Glutamatergic neuron (in vitro differentiated cells): ENCODE measurements around the gene LDLRAD4. TPM values are rescaled to one million over a fixed set of nuclear protein-coding genes. Genes with fewer than 3 reads are reported as not detected.

Experiments
- DNase-seq: peaks from one replicate; pipeline ENCODE4 v3.0.0; 2022
- H3K27ac Mint-ChIP-seq: one replicate; pipeline ENCODE4 v1.8.0; 2020; ENCODE audit warnings: mild to moderate bottlenecking, mixed read lengths, inconsistent platforms; ENCODE audit not compliant: unreplicated experiment
- H3K27me3 Mint-ChIP-seq: one replicate; pipeline ENCODE4 v1.8.0; 2020; ENCODE audit warnings: mild to moderate bottlenecking, moderate library complexity, mixed read lengths, inconsistent platforms; ENCODE audit not compliant: unreplicated experiment
- H3K36me3 Mint-ChIP-seq: one replicate; pipeline ENCODE4 v1.8.0; 2020; ENCODE audit warnings: mild to moderate bottlenecking, mixed read lengths, inconsistent platforms; ENCODE audit not compliant: unreplicated experiment
- H3K4me1 Mint-ChIP-seq: one replicate; pipeline ENCODE4 v1.8.0; 2020; ENCODE audit warnings: mild to moderate bottlenecking, low read depth, mixed read lengths, inconsistent platforms; ENCODE audit not compliant: unreplicated experiment
- H3K4me3 Mint-ChIP-seq: one replicate; pipeline ENCODE4 v1.8.0; 2020; ENCODE audit warnings: mild to moderate bottlenecking, mixed read lengths, inconsistent platforms; ENCODE audit not compliant: unreplicated experiment
- H3K9me3 Mint-ChIP-seq: one replicate; pipeline ENCODE4 v1.8.0; 2020; ENCODE audit warnings: mild to moderate bottlenecking, moderate library complexity, mixed read lengths, inconsistent platforms; ENCODE audit not compliant: unreplicated experiment
- CTCF ChIP-seq: fragments of 200-600 bp; sonication (generic); IDR thresholded peaks from one replicate; pipeline ENCODE4 v1.5.0; 2021; ENCODE audit not compliant: partially characterized antibody, unreplicated experiment
- total RNA-seq: library from RNA; stranded (reverse); fragmentation: NEBNext Ultra II Directional; extraction: Animal tissue kit (Norgen Biotek cat#: 25700); gene quantifications from one replicate; pipeline ENCODE4 v1.2.1, GENCODE V29; 2021; ENCODE audit not compliant: unreplicated experiment

LDLRAD4 gene
- total RNA-seq, 1 donor from 2014 or later, result 0.29 TPM

GRCh38 chr18:13624563-13625237, 406.1 kb downstream of the LDLRAD4 start:
- no peak for TF ChIP-seq CTCF
- no peak overlapping the region for H3K27ac Mint-ChIP-seq
- H3K9me3 Mint-ChIP-seq, result peaks cover 3% of the 10 kb centered on the region
- no peak for DNase-seq
- H3K4me3 Mint-ChIP-seq, result no peak overlapping the region
- H3K27me3 Mint-ChIP-seq, result peaks cover 15% of the 10 kb centered on the region
- peaks cover 2% of the 10 kb centered on the region for H3K4me1 Mint-ChIP-seq
- no peaks in the 10 kb centered on the region for H3K36me3 Mint-ChIP-seq

GRCh38 chr18:13625355-13625754, 406.8 kb downstream of the LDLRAD4 start:
- Mint-ChIP-seq H3K27me3 (peaks cover 13% of the 10 kb centered on the region), H3K27ac (no peak overlapping the region), H3K36me3 (no peaks in the 10 kb centered on the region), H3K9me3 (peaks cover 3% of the 10 kb centered on the region), H3K4me1 (peaks cover 7% of the 10 kb centered on the region), H3K4me3 (no peak overlapping the region)
- no peak for TF ChIP-seq CTCF
- DNase-seq, result no peak

- TF ChIP-seq CTCF, result no peak
- no peak overlapping the region for H3K4me3 Mint-ChIP-seq
- no peak for DNase-seq
- no peak overlapping the region for H3K27ac Mint-ChIP-seq
- peaks cover 7% of the 10 kb centered on the region for H3K4me1 Mint-ChIP-seq
- H3K9me3 Mint-ChIP-seq, result peaks cover 3% of the 10 kb centered on the region
- H3K27me3 Mint-ChIP-seq, result peaks cover 10% of the 10 kb centered on the region
- no peaks in the 10 kb centered on the region for H3K36me3 Mint-ChIP-seq
These were observed 407.4 kb downstream of the LDLRAD4 start for GRCh38 chr18:13625843-13626543.

- Mint-ChIP-seq H3K9me3 (peaks cover 3% of the 10 kb centered on the region), H3K27ac (no peak overlapping the region), H3K36me3 (no peaks in the 10 kb centered on the region), H3K4me3 (no peak overlapping the region), H3K27me3 (peaks cover 10% of the 10 kb centered on the region), H3K4me1 (peaks cover 7% of the 10 kb centered on the region)
- DNase-seq, result no peak
- TF ChIP-seq CTCF, result no peak
These were observed 408.0 kb downstream of the LDLRAD4 start for GRCh38 chr18:13626544-13626908.

GRCh38 chr18:13627639-13628038, 409.1 kb downstream of the LDLRAD4 start:
- peaks cover 3% of the 10 kb centered on the region for H3K9me3 Mint-ChIP-seq
- no peak overlapping the region for H3K27ac Mint-ChIP-seq
- TF ChIP-seq CTCF, result no peak
- H3K4me1 Mint-ChIP-seq, result peaks cover 7% of the 10 kb centered on the region
- no peak for DNase-seq
- H3K27me3 Mint-ChIP-seq, result peaks cover 10% of the 10 kb centered on the region
- no peak overlapping the region for H3K4me3 Mint-ChIP-seq
- no peaks in the 10 kb centered on the region for H3K36me3 Mint-ChIP-seq
